ENCODE measurements around the gene NAA11. TPM values are rescaled to one million over a fixed set of nuclear protein-coding genes. Genes with fewer than 3 reads are reported as not detected.

NAA11 gene
- total RNA-seq, 1 experiment from 2014 or later = not detected

Other genes starting within 250 kb of the NAA11 start
- not detected in 2 replicates for gene GK2, start 82.2 kb upstream of the NAA11 start, total RNA-seq (2014; rRNA removed; shearing (Covaris generic))

Data from SJSA1 (cell line).